HG03469 (cell line): ENCODE data around the gene TAF4.
A peak's percentile ranks its signal among the peaks of the same experiment; 100 is the strongest.
"Not testable (repeated sequence)": the region's sequence is repeated elsewhere in the genome, so short reads cannot be mapped to it uniquely, and the experiment has no call there.

ENCODE experiments used
- ATAC-seq: cut with Tn5 transposase; IDR thresholded peaks from one replicate; pipeline ENCODE4 v1.9.1; 2021; ENCODE audit warnings: mild to moderate bottlenecking, moderate library complexity, moderate number of reproducible peaks; ENCODE audit not compliant: unreplicated experiment

The TAF4 gene

DNA sequence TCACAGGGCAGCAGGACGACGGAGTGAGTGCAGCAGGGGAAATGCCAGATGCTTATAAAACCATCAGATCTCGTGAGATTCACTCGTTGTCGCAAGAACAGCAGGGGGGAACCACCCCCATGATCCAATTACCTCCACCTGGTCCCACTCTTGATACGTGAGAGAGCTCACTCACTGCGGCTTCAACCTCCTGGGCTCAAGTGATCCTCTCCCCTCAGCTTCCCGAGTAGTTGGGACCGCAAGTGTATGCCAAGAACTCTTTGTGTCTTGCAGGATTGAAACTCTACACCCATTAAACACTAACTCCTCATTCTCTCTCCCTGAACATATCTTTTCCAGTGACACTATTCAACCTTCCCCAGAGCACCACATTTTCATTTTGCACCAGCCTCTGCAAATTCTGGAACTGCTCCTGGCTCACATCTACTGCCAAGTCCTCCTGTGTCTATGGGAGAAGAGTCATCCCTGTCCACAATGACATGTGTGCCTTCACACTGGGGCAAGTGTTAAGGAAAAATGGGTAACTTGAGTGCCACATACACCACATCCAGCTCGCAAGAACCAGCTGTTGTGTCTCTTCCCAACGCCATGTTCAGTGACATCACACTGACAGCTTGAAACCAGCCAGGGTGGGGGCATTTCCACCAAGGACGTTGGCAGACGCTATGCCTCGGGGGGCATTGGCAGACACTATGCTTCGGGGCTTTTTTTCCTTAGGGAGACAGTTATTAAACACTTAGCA lies 14.7 kb upstream of the TAF4 start:
- ATAC-seq: no peak

DNA sequence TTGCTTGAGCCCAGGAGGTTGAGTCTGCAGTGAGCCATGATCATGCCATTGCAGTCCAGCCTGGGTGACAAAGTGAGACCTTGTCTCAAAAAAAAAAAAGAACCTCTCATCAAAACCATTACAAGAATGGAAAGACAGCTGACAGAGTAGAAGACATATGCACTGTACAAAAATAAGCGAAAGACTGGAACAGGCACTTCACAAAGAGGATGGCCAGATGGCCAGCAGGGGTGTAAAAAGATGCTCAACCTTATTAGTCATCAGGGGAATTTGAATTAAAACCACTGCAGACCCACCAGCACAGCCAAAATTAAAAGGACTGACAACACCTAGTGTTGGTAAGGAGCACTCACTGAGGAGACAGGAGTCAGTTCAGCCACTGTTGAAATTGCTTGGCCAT lies 13.5 kb upstream of the TAF4 start:
- no peak for ATAC-seq

DNA sequence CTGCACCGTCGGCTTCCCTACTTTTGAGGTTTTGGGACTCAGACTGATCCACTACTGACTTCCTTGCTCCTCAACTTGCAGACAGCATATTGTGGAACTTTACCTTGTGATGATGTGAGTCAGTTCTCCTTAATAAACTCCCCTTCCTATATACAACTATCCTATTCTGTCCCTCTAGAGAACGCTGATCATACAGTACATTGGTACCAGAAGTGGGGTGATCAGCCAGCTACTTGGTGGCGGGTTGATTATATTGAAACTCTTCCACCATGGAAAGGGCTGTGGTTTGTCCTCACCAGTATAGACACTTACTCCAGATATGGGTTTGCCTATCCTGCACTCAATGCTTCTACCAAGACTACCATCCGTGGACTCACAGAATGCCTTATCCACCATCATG lies 7.6 kb upstream of the TAF4 start:
- no peak for ATAC-seq

DNA sequence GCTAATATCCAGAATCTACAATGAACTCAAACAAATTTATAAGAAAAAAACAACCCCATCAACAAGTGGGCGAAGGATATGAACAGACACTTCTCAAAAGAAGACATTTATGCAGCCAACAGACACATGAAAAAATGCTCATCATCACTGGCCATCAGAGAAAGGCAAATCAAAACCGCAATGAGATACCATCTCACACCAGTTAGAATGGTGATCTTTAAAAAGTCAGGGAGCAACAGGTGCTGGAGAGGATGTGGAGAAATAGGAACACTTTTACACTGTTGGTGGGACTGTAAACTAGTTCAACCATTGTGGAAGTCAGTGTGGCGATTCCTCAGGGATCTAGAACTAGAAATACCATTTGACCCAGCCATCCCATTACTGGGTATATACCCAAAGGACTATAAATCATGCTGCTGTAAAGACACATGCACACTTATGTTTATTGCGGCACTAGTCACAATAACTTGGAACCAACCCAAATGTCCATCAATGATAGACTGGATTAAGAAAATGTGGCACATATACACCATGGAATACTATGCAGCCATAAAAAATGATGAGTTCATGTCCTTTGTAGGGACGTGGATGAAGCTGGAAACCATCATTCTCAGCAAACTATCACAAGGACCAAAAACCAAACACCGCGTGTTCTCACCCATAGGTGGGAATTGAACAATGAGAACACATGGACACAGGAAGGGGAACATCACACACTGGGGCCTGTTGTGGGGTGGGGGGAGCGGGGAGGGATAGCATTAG lies 6.2 kb upstream of the TAF4 start:
- ATAC-seq: not testable (repeated sequence)

DNA sequence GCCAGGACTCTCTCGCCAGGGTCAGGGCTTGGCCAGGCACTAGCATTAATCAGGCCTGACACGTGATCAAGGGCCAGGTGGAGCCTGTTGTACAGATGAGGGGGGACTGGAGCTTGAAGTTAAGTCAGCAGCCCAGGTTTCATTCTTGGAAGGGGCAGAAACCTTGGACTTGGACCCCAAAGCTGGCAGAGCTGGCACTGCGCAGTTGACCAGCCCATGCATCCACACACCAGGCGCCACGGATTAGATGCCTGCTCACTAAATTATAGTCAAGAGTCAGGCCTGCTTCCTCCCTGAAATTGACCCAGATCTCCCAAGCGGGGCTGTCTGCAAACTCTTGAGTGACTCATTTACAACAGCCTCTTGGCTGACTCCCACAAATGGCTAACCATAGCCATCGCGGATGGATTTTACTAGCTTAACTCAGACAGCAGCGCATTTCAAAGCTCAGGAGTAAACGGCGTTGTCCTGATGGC lies 4.1 kb upstream of the TAF4 start:
- ATAC-seq: no peak

DNA sequence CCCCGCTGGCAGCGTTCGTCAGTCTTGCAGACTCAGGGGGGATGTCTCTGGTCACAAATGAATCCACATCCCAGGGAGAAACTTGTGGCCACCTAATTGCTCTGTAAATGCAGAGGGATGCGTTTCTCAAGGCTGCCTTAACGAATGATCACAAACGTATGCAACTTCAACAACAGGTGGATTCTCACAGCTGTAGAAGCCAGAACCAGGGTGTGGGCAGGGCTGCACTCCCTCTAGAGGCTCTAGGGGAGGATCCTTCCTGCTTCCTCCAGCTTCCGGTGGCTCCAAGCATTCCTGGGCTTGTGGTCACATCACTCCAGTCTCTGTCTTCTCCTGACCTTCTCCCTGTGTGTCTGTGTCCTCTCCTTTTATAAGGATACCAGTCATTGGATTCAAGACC lies 3.3 kb upstream of the TAF4 start:
- ATAC-seq: no peak

DNA sequence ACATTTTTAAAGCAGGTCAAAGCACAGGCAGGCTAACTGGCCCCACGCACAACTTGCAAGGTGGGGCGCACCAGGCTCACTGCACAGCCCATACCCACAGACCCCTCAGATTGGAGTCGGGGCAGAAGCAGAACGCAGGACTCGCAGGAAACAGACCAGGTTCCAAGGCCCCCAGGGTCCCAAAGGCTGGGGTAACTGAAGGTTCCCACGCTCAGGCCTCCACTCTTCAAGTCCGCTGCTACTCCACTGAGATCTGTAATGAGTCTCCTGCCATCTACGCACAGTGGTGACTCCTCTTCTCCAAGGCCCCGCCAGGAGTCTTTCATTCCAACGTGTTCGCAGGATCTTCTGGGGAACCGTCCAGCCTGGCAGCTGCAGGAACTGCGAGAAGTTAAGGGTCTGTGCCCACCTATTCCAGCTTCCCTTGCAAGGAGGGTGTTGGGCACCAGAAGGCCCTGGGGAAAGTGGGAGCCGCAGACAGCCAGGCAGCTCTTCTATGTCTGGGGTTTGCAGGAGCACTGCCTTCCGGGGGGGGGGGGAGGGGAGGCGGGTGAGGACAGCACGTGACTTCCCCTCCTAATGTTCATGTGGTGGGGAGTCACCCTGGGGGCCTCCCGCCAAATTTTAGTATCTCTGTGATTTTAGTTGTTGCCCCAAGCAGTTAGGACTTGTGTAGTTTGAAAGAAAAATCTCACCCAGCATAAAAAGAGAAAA lies 2.0 kb upstream of the TAF4 start:
- no peak for ATAC-seq

DNA sequence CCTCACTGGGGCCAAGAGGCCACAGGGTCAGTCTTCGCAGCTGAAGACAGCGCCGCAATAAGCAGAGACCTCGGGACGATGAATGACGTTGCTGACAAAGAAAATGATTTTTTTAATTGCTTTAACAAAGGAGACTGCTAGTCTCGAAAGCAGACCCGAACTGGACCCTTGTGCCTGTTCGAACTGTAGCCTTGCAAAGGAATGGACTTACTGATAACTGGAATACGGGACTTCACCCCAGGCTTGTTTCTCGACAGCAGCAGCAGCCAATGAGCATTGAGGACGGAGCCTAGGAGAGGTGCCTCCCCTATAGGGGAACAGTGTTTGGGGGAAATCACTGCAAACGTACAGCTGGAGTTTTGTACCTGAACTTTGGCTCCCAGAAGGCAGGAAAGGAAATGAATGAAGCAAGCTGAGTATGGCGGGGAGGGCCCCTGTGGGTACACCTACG lies 1.3 kb upstream of the TAF4 start:
- no peak for ATAC-seq

DNA sequence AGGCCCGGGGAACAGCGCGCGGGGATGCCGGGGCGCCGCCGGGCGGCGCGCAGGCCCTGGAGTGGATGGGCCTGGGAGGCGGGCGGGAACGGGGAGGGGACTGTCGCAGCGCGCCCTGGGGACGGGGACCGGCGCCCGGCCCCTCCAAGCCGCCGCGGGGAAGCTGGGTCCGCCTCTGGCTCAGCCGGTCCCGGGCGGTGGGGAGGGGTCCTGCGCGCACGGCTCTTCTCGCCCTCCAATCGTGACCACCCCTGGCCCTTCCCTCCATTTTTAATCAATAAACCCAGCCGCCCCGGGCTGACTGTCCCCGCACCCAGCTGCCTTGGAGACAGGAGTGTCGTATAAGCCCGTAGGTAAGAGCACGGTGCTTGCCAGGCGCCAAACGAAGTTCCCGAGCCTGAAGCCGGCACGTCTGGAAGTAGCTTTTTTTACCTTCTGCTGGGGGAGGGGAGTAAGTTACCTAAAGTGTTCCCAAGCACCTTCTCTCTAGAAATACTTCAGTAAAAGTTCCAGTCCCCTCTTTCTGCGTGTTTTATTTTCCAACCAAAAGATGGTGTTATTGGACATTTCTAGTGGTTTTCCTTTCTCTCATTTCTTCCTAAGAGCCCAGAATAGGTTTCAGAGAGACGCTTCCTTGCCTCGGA lies 780 bp upstream of the TAF4 start:
- ATAC-seq: no peak

DNA sequence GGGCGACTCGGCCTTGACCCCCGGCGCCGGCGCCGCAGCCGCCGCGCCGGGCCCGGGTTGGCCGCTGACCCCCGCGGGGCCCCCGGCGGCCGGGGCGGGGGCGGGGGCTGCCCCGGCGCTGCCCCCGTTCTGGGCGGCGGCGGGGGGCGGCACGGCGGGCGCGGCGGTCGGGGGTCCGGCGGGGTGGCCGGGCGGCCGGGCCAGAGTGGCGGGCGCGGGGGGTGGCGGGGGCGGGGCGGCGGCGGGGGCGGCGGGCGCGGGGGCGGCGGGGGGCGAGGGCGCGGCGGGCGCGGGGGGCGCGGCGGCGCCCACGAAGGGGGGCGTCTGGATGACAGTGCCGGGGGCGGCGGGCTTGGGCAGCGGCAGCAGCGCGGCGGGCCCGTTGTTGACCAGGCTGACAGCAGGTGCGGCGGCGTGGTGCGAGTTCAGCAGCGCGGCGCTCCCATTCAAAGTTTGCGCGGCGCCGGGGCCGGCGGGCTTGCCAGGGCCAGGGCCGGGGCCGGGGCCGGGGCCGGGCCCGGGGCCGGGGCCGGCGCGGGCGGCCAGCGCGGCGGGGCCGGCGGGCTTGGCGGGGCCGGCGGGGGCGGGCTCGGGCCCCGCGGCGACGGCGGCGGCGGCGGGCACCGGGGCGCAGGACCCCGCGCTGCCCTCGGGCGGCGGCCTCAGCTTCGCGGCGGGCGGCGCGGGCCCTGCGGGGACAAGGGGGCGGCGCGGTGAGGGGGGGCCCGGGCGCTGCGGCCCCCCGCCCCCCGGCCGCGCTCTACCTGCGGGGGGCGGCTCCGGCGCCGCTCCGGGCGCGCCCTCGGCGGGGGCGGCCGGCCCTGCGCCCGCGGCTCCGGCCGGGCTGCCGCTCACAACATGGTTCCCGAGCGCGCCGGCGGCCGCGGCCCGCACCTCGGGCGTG lies 659 bp downstream of the TAF4 start:
- peak; percentile 25 for ATAC-seq

DNA sequence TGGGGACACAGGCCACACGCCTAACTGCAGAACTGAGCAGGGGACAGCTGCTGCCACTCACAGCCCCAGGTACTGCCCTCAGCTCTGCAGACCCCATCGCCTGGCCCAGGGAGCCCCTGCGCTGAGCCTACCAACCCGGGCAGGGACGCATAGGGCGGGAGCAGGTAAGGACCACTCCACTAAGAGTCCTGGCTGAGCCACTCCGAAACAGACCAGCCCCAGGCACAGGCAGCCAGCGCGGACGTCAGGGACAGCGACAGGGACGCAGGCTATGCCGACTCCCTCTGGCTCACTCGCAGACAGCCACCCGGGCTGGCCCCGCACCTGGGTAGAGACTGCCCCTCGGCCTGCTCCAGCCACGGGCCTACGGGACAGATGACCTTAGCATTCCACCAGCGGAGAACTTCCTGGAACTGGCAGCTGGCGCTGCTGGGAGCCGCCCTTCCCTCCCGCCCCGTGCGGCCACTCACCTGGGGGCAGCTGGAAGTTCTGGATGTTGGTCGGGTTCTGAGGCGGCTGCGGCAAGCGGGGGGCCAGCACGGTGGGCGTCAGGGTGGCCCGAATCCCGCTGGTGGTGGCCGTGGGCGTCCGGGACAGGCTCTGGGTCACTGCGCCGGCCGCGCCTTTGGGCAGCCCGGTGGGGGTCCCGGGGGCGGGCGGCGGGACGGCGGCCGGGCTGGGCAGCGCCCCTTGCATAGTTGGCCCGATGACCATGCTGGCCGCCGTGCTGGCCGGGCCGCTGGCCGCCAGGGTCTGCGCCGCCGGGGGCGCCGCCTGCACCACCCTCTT lies 1.5 kb downstream of the TAF4 start:
- ATAC-seq: no peak

DNA sequence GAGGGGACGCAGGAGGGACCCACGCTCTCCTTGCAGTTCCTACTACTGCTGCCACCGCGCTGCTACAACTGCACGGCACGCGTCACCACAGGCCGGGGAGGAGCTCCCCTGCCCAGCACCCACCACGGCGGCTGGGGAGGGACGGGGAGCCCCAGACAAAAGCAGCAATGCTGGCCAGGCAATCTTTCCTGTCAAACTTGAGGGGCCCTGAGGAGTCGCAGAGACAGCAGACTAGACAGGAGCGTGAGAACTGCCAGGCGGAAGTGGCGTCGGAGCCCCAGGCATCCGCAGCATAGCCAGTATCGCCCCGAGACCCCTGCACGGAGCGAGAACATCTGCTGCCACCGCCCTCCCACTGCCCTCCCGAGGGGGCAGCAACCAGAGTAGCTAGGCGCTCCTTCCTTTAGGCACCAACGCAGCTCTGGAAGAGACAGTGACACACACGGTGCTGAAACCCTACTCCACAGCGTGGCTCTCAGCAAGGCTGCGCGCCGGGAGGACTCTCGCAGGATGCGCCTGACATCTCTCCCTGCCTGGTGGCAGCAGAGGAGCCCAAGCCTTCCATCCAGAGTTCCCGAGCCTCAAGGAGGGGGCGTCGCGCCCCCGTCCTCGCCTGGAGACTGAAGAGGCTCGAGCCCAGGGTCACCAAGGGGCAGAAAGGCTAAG lies 2.2 kb downstream of the TAF4 start:
- ATAC-seq: no peak

DNA sequence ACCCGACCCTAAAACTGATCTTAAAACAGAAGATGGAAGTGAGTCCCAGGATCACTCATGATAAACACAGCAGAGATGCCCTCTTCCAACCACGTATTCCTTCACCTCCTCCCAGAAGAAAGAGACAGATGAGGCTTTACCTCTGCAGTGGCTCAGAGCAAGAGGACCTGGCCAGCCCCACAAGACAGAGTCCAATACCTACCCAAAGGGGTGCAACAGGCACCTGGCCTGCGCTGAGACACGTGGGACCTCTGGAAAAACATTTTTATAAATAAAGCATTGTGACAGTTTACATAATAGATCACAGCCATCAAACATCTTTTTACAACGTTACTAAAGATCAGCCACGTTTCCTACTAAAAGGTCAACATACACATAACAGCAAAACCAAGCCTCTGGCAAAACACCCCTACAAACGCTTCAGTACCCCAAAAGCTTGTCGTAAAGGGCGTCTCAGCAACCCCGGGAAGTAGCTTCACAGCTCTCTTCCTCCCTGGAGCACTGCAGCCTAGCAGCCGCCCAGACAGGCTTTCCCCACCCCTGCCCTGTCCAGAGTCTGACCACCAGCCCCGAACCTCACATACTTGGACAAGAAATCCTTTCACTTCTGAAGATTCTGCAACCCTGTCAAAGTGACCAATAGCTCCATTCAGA lies 2.9 kb downstream of the TAF4 start:
- no peak for ATAC-seq

DNA sequence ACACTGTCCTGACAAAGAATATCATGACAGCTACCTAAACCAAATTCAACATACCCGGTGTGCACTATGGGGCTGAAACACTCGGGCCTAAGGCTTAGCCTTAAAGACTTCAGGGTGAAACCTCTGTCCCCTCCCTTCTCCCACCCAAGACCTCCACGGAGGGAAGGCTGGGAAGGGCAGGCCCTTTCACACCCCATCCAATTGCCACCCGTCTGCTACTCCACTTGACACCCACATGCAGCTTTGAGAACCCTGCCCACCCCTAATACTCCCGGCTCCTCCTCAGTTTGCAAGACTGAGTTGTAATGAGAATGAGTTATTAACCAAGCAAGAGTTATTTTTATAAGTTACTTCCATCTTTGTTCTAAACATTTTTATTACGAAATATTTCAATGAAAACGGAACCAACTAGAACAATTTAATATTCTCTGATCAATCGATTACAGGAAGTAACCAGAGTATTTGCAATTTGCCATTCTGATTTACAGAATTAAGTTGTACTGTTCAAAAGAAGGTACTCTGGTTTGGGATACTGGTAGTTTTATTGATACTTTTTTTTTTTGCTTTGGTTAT lies 3.7 kb downstream of the TAF4 start:
- no peak for ATAC-seq

DNA sequence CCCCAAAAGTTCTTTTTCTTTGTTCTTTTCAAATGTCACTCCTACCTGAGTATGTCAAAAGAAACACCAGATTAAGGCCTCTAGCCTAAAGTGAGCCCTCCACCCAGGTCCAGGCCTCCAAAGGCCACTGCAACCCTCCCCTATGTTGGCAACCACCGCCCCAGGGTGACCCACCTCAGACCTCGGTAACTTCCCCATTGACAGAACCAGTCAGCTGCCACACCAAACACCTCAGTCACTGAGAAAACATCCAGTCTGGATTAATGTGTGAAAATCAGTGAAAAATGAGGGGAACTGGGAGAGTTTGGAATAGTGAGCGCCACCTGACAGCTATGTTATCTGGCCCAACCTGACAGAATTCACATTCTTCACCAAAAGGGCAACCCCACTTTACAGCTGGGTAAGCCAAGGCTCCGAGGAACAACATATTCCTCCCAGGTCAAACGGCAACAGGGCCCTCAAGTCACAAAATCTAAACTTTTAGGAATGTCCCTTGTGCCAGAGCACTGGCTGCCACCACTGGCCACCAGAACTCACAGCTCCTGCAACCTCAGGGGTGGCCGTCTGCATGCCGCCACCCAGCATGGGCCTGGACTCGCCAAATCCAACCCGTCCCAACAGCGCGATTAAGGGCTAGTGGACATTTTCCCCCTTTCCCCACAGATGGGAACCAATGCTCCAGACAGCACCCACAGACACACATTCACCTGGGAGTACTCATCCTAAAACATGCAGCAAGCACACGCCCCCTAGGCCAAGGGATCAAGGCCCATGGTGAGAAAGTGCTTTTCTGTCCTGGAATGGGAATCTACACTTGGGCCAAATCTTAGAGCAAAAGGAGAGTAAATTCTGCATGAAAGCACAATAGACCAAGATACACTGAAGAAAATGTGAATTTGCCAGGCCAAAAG lies 4.8 kb downstream of the TAF4 start:
- ATAC-seq: no peak

DNA sequence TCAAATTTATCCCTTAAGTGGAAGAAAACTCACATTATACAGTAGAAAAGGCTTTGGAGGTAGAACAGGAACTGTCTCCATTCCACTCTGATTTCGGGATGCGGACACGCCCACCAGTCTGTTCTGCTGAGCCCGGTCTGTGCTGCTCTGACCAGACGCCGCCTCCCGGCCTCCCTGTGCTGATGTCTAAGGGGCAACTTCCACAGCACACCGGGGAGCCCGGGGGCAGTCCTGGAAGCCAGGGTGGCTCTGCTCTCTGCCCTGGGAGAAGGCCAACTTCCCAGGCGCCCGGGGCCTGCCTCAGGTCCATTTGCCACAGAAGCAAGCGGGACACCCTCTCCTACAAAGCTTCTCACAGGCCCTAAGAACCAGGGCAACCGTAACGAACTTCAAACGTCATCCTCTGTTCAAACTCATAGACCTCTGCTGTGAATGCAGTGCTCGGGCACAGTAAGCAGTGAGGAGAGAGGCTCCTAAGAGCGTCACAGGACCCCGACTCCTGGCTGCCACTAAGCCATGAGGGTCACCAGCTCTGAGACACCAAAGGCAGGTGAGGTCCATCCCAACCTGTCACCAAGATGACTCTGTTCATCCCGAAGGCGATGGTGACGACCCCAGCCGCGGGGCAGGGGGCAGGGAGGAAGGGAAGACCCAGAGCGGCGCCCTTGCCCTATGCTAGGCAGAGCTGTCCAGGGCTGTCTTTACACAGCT lies 5.6 kb downstream of the TAF4 start:
- no peak for ATAC-seq
